ENCODE results near the gene RTP1. TPM values are rescaled to one million over a fixed set of nuclear protein-coding genes. Genes with fewer than 3 reads are reported as not detected.
"Not testable (repeated sequence)": the region's sequence is repeated elsewhere in the genome, so short reads cannot be mapped to it uniquely, and the experiment has no call there.

Gene RTP1
- total RNA-seq, 2 experiments from 2014 or later = not detected

GRCh38 chr3:187193181-187193580 is 4.1 kb upstream of the RTP1 start:
- Histone ChIP-seq H3K4me1 (ENCODE audit: insufficient read depth, low read length) (no peaks in the 10 kb centered on the region), H3K36me3 (ENCODE audit: insufficient read depth, low read length) (no peaks in the 10 kb centered on the region), H3K27me3 (ENCODE audit: control insufficient read depth in 1 of 2, insufficient read depth in 2 of 2, low read length in 2 of 2) (peaks cover 5 to 11% of the 10 kb centered on the region in 2 experiments), H3K9me3 (ENCODE audit: control insufficient read depth in 1 of 2, insufficient read depth in 1 of 2, low read length in 2 of 2) (no peaks in the 10 kb centered on the region), H3K4me3 (ENCODE audit: low read length) (no peak overlapping the region), H3K27ac (ENCODE audit: low read depth in 1 of 2, low read length in 2 of 2) (no peak overlapping the region)
- ChIA-PET CTCF (no interaction called here), POLR2A (no interaction called here)
- no peak for ATAC-seq (ENCODE audit: poor library complexity)
- no peak overlapping the region for H3K27ac Mint-ChIP-seq
- H3K9me3 Mint-ChIP-seq = peaks cover under 1% of the 10 kb centered on the region
- intact Hi-C loops (cut with DNase I, micrococcal nuclease) = no loop called here
- no peaks in the 10 kb centered on the region for H3K4me1 Mint-ChIP-seq (ENCODE audit: low read depth)
- peaks cover 43% of the 10 kb centered on the region for H3K27me3 Mint-ChIP-seq
- DNase-seq = no peak
- no peaks in the 10 kb centered on the region for H3K36me3 Mint-ChIP-seq (ENCODE audit: low read depth)
- TF ChIP-seq CTCF (IDR thresholded peaks at IDR 0.05) = no peak
- no peak overlapping the region for H3K4me3 Mint-ChIP-seq

- no peaks in the 10 kb centered on the region for H3K36me3 Mint-ChIP-seq (ENCODE audit: low read depth)
- Histone ChIP-seq H3K4me3 (ENCODE audit: low read length) (no peak overlapping the region), H3K27ac (ENCODE audit: low read depth in 1 of 2, low read length in 2 of 2) (no peak overlapping the region), H3K4me1 (ENCODE audit: insufficient read depth, low read length) (no peaks in the 10 kb centered on the region), H3K27me3 (ENCODE audit: control insufficient read depth in 1 of 2, insufficient read depth in 2 of 2, low read length in 2 of 2) (peaks cover 0 to 4% of the 10 kb centered on the region in 2 experiments), H3K36me3 (ENCODE audit: insufficient read depth, low read length) (no peaks in the 10 kb centered on the region), H3K9me3 (ENCODE audit: control insufficient read depth in 1 of 2, insufficient read depth in 1 of 2, low read length in 2 of 2) (no peaks in the 10 kb centered on the region)
- no peak for TF ChIP-seq CTCF (IDR thresholded peaks at IDR 0.05)
- no peak overlapping the region for H3K4me3 Mint-ChIP-seq
- POLR2A ChIA-PET = no interaction called here
- ATAC-seq (ENCODE audit: poor library complexity) (no peak), DNase-seq (no peak)
- H3K27ac Mint-ChIP-seq = no peak overlapping the region
- H3K9me3 Mint-ChIP-seq = no peaks in the 10 kb centered on the region
- CTCF ChIA-PET = no interaction called here
- peaks cover 18% of the 10 kb centered on the region for H3K27me3 Mint-ChIP-seq
- no peaks in the 10 kb centered on the region for H3K4me1 Mint-ChIP-seq (ENCODE audit: low read depth)
- intact Hi-C loops (cut with DNase I, micrococcal nuclease) = no loop called here
These were observed 532 bp upstream of the RTP1 start for GRCh38 chr3:187196573-187197334.

- H3K27ac ChIP-seq (ENCODE audit: low read depth in 1 of 2, low read length in 2 of 2) = no peak overlapping the region
- TF ChIP-seq CTCF (IDR thresholded peaks at IDR 0.05) = no peak
- no peaks in the 10 kb centered on the region for H3K9me3 ChIP-seq (ENCODE audit: control insufficient read depth in 1 of 2, insufficient read depth in 1 of 2, low read length in 2 of 2)
- no peaks in the 10 kb centered on the region for H3K27me3 ChIP-seq (ENCODE audit: control insufficient read depth in 1 of 2, insufficient read depth in 2 of 2, low read length in 2 of 2)
- Mint-ChIP-seq H3K9me3 (no peaks in the 10 kb centered on the region), H3K27me3 (peaks cover 15% of the 10 kb centered on the region), H3K27ac (no peak overlapping the region), H3K36me3 (ENCODE audit: low read depth) (no peaks in the 10 kb centered on the region), H3K4me3 (no peak overlapping the region), H3K4me1 (ENCODE audit: low read depth) (no peaks in the 10 kb centered on the region)
- intact Hi-C loops (cut with DNase I, micrococcal nuclease) = no loop called here
- ATAC-seq (ENCODE audit: poor library complexity) (no peak), DNase-seq (no peak)
- ChIA-PET CTCF (no interaction called here), POLR2A (no interaction called here)
- H3K4me1 ChIP-seq (ENCODE audit: insufficient read depth, low read length) = no peaks in the 10 kb centered on the region
- no peak overlapping the region for H3K4me3 ChIP-seq (ENCODE audit: low read length)
- H3K36me3 ChIP-seq (ENCODE audit: insufficient read depth, low read length) = no peaks in the 10 kb centered on the region
These were observed 1.2 kb downstream of the RTP1 start for GRCh38 chr3:187198490-187198889.

GRCh38 chr3:187199463-187200050 is 2.3 kb downstream of the RTP1 start:
- CTCF ChIA-PET; H3K27me3 ChIP-seq (ENCODE audit: control insufficient read depth in 1 of 2, insufficient read depth in 2 of 2, low read length in 2 of 2); DNase-seq: not testable (repeated sequence)

More at GRCh38 chr3:187199463-187200050, 2.3 kb downstream of the RTP1 start:
- H3K36me3 ChIP-seq (ENCODE audit: insufficient read depth, low read length); H3K27ac Mint-ChIP-seq; H3K9me3 ChIP-seq (ENCODE audit: control insufficient read depth in 1 of 2, insufficient read depth in 1 of 2, low read length in 2 of 2); H3K27ac ChIP-seq (ENCODE audit: low read depth in 1 of 2, low read length in 2 of 2); intact Hi-C loops (cut with DNase I, micrococcal nuclease); POLR2A ChIA-PET; H3K4me3 ChIP-seq (ENCODE audit: low read length); H3K36me3 Mint-ChIP-seq (ENCODE audit: low read depth); H3K4me3 Mint-ChIP-seq; H3K9me3 Mint-ChIP-seq; H3K4me1 ChIP-seq (ENCODE audit: insufficient read depth, low read length); H3K4me1 Mint-ChIP-seq (ENCODE audit: low read depth); ATAC-seq (ENCODE audit: poor library complexity); H3K27me3 Mint-ChIP-seq: not testable (repeated sequence)

All from CD4-positive, alpha-beta T cell (primary cell).